GM18858 (cell line): ENCODE measurements around the gene RAD51B.

ENCODE experiments used
- ATAC-seq: cut with Tn5 transposase; IDR thresholded peaks from one replicate; pipeline ENCODE4 v1.9.1; 2021; ENCODE audit not compliant: unreplicated experiment

The RAD51B gene

DNA sequence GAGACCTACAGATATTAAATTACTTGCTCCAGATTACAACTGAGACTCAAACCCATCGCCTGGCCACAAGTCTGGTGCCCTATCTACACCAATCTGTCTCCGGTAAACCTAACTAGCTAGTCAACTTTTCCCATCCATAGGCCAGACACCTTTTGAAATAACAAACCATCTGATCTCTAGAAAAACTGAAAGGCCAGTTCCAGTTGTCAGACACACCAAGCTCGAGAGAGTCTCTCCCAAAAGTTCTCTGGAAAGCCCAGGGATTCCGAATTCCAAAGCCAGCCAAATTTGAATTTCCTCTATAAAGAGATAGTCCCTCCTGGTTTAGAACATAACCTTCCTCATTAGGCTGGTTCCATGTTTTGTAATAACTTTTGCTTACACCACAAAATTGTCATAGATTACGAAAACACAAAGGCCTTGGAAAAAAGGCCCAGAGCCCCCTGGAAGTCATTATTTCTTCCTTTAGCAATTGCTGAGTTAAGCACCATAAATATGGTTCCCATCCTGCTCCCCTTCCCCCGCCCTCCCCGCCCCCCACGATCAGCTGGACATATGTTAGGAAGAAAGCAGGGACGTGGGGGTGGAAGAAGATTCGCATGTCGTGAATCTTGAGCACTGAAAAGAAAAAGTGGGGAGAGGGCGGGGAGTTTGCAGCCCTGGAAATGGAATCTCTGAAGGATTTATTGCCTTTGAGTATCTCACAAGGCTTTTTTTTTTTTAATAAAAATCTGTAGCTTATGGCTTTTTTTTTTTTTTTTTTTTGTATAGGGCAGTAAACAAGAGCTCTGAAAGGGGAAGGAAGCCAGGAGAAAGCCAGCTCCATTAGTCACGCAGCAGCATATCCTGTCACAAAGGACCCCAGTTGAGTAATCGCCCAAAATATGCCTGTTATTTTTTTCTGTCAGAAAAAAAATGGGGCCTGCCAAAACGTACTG, 862.9 kb downstream of the RAD51B start:
- ATAC-seq, result no peak

- ATAC-seq, result no peak
These were observed 863.7 kb downstream of the RAD51B start for GRCh38 chr14:68683326-68683725.

DNA sequence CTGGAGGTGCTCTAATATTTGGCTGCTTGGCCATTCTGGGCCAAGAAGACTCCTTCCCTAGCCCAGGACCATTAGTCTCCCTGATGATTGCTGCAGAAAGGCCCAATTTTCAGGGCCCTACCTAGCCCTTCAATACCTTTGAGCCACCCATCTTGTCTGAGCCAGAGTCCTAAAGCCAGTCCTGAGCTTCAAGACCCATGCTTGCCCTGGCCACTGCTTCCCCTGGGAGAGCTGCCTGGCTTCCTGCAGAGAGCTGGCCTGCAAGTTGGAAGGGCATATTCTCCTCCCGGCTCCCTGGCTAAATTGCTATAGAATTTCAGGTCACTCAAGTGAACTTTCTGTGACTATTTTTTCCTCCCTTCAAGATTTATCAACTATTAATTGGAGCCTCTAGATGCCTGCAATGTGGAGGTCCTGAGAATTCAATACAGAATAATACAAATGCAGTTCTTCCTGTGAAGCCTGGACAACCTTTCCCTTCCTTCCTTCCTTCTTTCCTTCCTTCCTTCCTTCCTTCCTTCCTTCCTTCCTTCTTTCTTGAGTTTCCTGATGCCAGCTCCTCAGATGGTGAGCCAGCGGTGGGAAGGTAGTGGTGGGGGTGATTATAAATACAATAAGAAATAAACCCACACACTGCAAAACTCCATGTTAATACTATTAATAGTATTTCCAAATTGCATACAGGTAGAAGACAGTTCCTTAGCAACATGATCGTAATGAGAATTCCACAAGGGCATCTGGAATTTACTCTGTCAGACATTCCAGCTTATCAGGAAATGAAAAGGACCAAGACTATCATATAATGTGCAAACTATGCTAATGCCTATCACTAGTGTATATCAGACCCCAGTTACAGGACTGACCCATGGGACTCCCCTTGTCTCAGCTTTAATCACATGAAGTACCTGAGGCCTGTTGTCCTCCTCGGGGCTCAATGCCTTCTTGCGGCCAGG, 865.2 kb downstream of the RAD51B start:
- ATAC-seq, result no peak

GRCh38 chr14:68685419-68686204, 866.0 kb downstream of the RAD51B start:
- peak; percentile 74 for ATAC-seq

DNA sequence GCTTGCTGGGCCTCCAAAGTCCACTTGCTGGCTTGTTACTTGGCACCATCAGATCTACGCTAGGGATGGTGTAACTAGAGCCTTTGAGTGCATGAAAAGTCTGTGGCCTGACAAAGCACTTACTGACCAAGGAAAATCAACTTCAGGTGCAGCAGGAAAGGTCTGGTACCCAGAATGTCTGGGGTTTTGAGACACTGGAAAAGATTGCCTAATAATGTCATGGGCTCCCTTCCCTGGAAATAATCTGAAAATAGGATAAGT, 866.6 kb downstream of the RAD51B start:
- no peak for ATAC-seq

GRCh38 chr14:68686724-68687123, 867.1 kb downstream of the RAD51B start:
- ATAC-seq, result no peak

- no peak for ATAC-seq
These were observed 868.2 kb downstream of the RAD51B start for GRCh38 chr14:68687746-68688145.

- no peak for ATAC-seq
These were observed 869.3 kb downstream of the RAD51B start for GRCh38 chr14:68688872-68689371.

GRCh38 chr14:68689511-68689910, 869.9 kb downstream of the RAD51B start:
- no peak for ATAC-seq

- ATAC-seq, result no peak
These were observed 870.7 kb downstream of the RAD51B start for GRCh38 chr14:68690089-68690958.

GRCh38 chr14:68691031-68691791, 871.6 kb downstream of the RAD51B start:
- ATAC-seq, result no peak

- ATAC-seq, result no peak
These were observed 872.2 kb downstream of the RAD51B start for GRCh38 chr14:68691792-68692118.

- ATAC-seq, result no peak
These were observed 872.6 kb downstream of the RAD51B start for GRCh38 chr14:68692216-68692615.

GRCh38 chr14:68692916-68693771, 873.6 kb downstream of the RAD51B start:
- no peak for ATAC-seq

DNA sequence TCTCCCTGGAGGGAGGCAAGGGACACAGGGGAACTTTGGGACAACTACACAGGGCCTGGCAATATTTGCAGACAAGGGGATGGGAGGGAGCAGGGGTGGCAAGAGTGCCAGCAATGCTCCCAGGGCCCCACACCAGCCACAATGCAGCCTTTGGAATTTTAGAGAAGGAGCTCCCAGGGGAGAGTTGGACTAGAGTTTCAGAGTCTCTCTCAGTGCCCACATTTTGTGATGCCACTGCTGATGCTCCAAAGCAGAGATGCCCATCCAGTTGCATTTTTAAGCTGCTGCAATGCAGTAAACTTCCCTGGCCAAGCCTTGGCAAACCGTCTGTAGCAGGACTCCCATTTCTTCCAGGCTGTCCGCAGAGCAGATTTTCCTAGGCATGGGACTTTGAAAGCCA, 874.3 kb downstream of the RAD51B start:
- no peak for ATAC-seq

DNA sequence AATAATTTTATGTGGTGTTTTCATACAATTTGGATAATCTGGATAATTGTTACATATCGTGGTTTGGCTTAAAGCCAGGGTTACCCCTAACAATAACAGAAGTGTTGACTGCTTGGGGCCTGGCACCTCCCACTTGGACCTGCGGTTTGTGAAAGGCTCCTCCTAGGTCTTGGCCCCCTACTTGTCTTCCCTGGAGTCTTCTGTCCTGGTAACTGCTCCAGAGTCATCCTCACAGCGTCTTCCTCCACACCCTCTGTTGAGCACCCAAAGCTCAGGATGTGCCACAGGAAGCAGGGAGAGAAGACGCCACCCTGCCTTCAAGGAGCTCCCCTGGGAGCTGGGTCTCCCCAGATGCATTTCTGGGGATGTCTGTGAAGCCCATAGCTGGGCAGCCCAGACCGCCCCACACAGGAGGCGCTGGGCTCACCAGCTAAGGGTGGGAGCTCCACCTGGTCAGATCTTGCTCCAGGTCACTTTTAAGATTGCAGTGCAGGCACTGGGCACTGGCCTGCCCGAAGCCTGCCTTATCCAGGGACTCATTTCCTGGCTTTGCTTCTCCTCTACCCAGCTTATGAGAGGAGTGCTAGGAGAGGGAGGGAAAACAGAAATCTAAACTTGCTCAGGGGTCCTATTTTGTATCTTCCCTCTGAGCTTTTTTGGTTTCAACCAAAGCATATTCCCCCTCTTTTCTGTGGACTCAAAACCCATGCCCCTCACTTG, 875.1 kb downstream of the RAD51B start:
- ATAC-seq, result no peak

- ATAC-seq, result peak; percentile 80
These were observed 875.8 kb downstream of the RAD51B start for GRCh38 chr14:68695326-68695768.

DNA sequence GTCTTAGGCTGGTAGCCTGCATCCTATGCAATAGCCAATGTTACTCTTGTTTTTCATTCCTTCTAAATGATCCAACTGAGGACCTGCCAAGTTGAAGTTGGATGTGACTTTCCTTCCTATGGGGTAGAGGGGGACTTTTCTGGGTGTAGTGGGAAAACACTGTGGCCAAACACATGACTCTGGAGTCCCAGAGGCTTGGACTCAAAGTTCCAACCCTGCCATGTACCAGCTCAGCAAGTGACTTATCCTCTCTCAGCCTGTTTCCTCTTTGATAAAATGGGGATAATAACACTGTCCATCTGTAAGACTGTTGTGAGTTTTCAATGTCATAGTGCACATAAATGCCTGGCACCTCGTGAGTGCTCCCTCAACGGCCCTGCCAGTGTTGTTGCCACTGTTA, 876.3 kb downstream of the RAD51B start:
- ATAC-seq, result no peak
